CD4-positive, alpha-beta T cell treated with Interleukin-15 for 1 hour (primary cell): Measurements from ENCODE around the gene ZNF853.
"Not testable (repeated sequence)": the region's sequence is repeated elsewhere in the genome, so short reads cannot be mapped to it uniquely, and the experiment has no call there.

Experiments used
- DNase-seq: peaks from one replicate; pipeline ENCODE4 v3.0.0-alpha.2; 2020

The ZNF853 gene

DNA sequence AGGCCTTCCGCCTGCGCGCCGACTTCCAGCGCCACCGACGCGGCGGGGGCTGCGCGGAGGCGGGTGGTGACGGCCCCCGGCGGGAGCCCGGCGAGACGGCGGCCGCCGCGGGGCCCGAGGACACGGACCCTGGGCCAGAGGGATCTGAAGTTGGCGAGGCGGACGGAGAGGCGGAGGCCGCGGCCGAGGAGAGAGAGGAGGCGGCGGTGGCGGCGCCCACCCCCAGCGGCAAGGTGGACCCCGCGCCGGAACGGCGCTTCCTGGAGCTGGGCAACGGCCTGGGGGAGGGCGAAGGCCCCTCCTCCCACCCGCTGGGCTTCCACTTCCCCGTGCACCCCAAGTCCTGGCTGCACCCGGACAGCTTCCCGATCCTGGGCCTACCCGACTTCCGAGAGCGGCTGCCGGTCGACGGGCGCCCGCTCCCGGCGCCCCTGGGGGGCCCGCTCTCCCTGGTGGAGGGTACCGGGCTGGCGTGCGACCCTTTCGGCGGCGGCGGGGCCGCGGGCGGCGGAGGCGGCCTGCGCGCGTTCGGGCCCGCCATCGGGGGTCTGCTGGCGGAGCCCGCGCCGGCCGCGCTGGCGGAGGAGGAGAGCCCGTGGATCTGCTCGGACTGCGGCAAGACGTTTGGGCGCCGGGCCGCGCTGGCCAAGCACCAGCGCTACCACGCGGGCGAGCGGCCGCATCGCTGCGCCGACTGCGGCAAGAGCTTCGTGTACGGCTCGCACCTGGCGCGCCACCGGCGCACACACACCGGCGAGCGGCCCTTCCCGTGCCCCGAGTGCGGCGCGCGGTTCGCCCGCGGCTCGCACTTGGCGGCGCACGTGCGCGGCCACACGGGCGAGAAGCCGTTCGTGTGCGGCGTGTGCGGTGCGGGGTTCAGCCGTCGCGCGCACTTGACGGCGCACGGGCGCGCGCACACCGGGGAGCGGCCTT is 37.9 kb downstream of the ZNF853 start:
- DNase-seq = no peak

DNA sequence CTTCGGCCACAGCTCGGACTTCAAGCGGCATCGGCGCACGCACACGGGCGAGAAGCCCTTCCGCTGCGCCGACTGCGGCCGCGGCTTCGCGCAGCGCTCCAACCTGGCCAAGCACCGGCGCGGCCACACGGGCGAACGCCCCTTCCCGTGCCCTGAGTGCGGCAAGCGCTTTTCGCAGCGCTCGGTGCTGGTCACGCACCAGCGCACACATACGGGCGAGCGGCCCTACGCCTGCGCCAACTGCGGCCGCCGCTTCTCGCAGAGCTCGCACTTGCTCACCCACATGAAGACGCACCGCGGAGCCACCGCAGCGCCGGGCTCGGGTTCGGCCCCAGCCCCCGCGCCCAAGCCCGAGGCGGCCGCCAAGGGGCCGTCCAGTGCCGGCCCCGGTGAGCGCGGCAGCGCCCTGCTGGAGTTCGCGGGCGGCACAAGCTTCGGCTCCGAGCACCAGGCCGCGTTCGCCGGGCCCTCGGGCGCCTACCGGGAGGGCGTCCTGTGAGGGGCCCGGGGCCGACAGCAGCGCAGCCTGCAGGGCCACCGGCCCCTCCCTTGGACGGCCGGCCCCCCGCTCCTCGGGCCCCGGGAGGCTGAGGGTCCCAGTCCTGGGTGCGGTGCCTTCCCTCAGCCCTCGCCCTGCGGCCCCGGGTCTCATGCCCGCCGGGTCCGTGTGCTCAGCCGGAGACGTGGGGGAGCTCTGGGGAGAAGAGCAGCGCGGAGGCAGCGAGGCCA is 38.9 kb downstream of the ZNF853 start:
- DNase-seq = no peak

DNA sequence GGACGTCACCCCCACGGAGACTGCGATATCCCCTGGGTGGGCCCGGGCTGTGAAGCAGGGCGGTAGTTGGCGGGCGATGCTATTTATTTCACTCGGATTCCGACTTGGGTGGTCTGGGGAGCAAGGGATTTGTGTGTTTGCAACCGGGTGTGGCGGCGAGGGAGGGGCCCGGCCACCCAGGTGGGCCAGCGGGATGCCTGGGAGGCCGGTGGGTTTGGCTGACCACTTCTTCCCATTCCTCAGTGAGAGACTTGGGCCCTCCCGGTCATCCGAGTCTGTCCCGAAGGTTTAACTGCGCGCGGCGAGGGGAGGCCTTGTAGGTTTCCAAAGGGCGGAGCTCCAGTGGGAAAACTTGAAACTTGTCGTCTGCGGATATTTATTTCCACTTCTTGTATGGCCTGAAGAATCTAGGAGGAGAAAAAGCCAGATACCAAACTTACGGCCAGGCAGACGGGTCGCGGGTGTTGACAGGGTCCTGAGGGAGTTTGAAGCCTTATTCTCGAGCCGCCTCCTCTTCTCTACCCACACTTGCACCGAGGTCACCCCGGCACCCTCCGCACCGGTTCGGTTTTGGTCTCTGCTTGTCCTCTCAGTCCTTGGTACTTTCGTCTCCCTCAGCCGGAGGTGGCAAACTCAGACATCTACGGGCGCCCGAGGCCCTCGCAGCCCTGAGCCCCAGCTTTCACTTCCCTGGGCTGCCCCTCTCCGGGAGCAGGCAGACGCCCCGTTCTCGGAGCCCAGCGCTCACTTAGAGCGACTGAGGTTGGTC is 39.6 kb downstream of the ZNF853 start:
- DNase-seq = no peak

DNA sequence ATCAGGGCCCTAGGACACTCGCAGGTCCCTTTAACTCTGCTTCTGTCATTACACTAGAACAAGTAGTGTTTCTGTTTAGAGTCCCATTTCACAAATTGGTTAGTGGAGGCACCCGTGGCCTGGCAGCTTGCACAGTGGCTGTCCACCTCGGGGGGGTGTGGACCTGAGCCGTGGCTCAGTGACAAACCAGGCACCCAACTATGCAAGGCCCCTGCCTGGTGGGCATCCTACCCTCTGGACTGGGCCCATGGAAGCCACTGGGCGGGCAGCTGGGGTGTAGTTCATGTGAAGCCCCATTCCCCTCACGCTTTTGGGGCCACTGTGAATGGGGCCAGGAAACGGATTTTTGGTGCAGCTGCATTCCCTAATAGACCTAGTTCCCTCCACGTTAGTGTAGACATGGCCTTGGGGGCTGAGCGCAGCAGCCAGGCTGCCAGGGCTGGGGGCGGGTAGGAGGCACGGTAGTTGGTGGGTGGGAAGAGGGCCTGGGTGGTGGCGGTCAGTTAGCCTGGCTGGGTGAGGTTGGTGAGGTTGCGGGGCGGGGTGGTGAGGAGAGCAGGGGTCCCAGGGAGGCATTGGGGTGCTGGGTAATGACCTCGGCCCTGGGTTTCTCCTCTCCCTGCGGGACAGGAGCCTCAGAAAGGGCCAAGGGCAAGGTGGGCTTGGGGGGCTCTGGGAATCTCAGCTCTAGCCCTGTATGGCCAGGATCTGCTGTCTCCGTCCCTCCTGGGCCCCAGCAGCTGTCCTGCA is 40.4 kb downstream of the ZNF853 start:
- no peak for DNase-seq

DNA sequence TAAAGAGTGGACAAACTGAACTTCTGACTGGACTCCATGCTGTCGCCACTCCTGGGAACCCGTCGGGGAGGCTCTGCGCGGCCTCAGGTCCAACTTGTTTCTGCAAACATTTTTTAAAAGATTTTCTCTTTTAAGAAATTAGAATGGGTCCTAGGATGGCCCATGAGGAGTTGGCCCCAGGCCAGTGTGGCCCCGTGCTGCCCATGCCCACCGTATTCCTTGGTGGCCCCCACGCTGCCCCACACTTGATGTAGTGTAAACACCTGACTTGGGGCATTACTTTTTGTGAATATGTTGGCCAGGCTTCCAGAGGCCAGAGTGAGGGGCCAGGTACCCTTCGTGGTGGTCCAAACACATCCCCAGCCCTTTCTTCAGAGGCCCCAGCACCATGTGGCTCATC is 41.0 kb downstream of the ZNF853 start:
- DNase-seq = no peak

DNA sequence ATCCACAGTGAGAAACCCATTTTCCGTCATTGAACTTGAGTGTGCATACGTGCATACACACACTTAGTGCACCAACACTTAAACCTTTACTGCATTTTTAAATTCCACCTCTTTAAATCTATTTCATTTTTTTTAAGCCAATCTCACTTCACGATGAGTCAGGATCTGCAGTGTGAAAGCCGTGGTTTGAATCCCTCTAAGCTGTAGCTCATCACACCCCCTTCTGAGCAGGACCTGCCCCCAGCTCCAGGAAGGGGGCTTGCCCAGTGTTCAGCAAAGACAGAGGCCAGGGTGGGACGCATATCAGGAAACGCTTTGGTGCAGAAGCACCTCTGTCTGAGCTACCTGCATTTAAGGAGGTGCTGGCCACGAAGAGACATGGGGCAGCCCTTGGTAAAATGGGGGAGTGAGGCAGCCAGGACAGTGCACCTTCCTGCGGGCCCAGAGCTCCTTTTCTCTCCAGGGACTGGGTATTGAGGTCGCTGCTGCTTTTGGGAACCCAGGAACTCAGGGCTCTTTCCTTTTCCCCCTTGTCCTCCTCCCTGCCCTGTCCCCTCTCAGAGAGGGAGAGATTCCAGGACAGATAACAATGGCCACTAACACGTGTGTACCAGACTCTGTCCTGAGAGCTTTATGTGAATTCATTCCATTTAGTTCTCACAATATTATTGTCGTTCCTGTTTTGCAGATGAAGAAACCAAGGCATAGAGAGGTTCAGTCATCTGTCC is 43.4 kb downstream of the ZNF853 start:
- no peak for DNase-seq

DNA sequence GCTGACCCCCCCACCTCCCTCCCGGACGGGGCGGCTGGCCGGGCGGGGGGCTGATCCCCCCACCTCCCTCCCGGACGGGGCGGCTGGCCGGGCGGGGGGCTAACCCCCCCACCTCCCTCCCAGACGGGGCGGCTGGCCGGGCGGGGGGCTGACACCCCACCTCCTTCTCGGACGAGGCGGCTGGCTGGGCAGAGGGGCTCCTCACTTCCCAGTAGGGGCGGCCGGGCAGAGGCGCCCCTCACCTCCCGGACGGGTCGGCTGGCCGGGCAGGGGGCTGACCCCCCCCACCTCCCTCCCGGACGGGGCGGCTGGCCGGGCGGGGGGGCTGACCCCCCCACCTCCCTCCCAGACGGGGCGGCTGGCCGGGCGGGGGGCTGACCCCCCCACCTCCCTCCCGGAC is 55.4 kb downstream of the ZNF853 start:
- not testable (repeated sequence) for DNase-seq
